Transverse colon (tissue), 4 donors: ENCODE measurements around the gene DOCK3.
"Not testable (repeated sequence)": the region's sequence is repeated elsewhere in the genome, so short reads cannot be mapped to it uniquely, and the experiment has no call there.

ENCODE experiments used
- CTCF ChIP-seq, 5 experiments: fragments of 200-600 bp in 3 of 5; fragments of 450-650 bp in 2 of 5; sonication (generic) in 3 of 5; IDR thresholded peaks; 1 replicate in 2 of 5; 2 replicates in 3 of 5; pipeline ENCODE4 v1.5.1; 2016 to 2017; ENCODE audit warnings: antibody characterized with exemption in 5 of 5, inconsistent platforms in 3 of 5, mild to moderate bottlenecking in 2 of 5, moderate library complexity in 1 of 5
- POLR2A ChIP-seq: fragments of 450-650 bp; IDR thresholded peaks from one replicate; pipeline ENCODE4 v1.6.1; 2016; ENCODE audit warnings: antibody characterized with exemption, mild to moderate bottlenecking, moderate library complexity
- POLR2AphosphoS5 ChIP-seq, 3 donors: sonication (generic); formaldehyde crosslinking; IDR thresholded peaks; one replicate each; pipeline ENCODE4 v1.6.1; 2016; ENCODE audit warnings: antibody characterized with exemption in 3 of 3

GRCh38 chr3:51199296-51199695 is 524.6 kb downstream of the DOCK3 start:
- TF ChIP-seq POLR2AphosphoS5 (IDR thresholded peaks at IDR 0.05); POLR2A; CTCF (IDR thresholded peaks at IDR 0.05): not testable (repeated sequence)
